ENCODE results near the gene FNDC5.

GRCh38 chr1:32818804-32819541, 51.7 kb downstream of the FNDC5 start:
- no peak for TF ChIP-seq CTCF (optimal IDR thresholded peaks at IDR 0.05 in 1 of 3, IDR thresholded peaks at IDR 0.05 in 1 of 3, conservative IDR thresholded peaks at IDR 0.05 in 1 of 3; ENCODE audit: extremely low read depth in 1 of 3, insufficient read depth in 2 of 3, low read length in 3 of 3)
- no peak for TF ChIP-seq EZH2 (IDR thresholded peaks at IDR 0.05; ENCODE audit: low read length)

Measured in keratinocyte (primary cell).